Measurements from ENCODE around the gene ZNF629.

DNA sequence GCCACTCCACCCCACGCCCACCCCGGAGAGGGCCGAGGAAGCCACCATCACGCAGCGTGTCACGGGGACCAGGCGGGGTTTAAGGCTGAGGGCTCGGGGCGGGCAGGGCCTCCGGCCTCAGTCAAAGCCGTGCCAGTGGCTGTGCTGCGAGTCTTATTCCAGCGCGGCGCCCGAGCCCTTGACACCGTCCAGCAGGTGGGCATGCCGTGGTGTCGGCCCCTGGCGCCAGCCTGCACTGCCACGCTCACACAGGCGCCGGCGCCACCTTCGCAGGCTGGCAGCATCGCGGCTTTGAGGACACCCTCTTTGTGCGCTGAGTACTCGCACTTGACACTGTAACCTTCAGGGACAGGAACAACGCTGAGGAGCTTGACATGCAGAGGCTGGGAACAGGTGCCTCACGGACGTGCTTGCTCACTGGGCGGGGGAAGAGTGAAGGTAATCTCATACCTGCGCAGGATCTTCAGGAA is 34.0 kb upstream of the ZNF629 start:
- no peak for TF ChIP-seq EZH2 (IDR thresholded peaks at IDR 0.05)
- TF ChIP-seq POLR2AphosphoS5 (IDR thresholded peaks at IDR 0.05; ENCODE audit: borderline replicate concordance, low read depth, low read length) = no peak
